NT2/D1 (cell line): ENCODE results near the gene UGT1A6.

Experiments
- DNase-seq: peaks from one replicate; pipeline ENCODE4 v3.0.0-alpha.2; 2011; ENCODE audit warnings: low read depth, low spot score
- H3K27me3 ChIP-seq: 2 replicates; pipeline ENCODE4 v1.6.0; 2011; ENCODE audit warnings: mild to moderate bottlenecking; ENCODE audit not compliant: insufficient read length, insufficient read depth
- H3K36me3 ChIP-seq: 2 replicates; pipeline ENCODE4 v1.6.1; 2011; ENCODE audit warnings: mild to moderate bottlenecking, low read length, mixed read lengths; ENCODE audit not compliant: insufficient read depth, insufficient read length
- H3K4me1 ChIP-seq: 2 replicates; pipeline ENCODE4 v1.5.1; 2011; ENCODE audit not compliant: insufficient read depth, insufficient read length
- H3K4me3 ChIP-seq: 2 replicates; pipeline ENCODE4 v1.5.1; 2011; ENCODE audit warnings: low read depth; ENCODE audit not compliant: insufficient read length
- H3K9ac ChIP-seq: 2 replicates; pipeline ENCODE4 v1.6.0; 2011; ENCODE audit warnings: low read depth; ENCODE audit not compliant: insufficient read length
- H3K9me3 ChIP-seq: 2 replicates; pipeline ENCODE4 v1.5.1; 2011; ENCODE audit warnings: mild to moderate bottlenecking, low read length; ENCODE audit not compliant: insufficient read depth
- SUZ12 ChIP-seq: IDR thresholded peaks from 2 replicates; pipeline ENCODE4 v1.6.1; 2011; ENCODE audit not compliant: insufficient read length, insufficient read depth; ENCODE audit errors: extremely low read depth
- YY1 ChIP-seq: IDR thresholded peaks from 2 replicates; pipeline ENCODE4 v1.6.1; 2011; ENCODE audit not compliant: insufficient read length, insufficient read depth
- ZNF274 ChIP-seq: IDR thresholded peaks from 2 replicates; pipeline ENCODE4 v1.6.1; 2011; ENCODE audit warnings: mild to moderate bottlenecking, low read depth, low read length

Gene UGT1A6

DNA sequence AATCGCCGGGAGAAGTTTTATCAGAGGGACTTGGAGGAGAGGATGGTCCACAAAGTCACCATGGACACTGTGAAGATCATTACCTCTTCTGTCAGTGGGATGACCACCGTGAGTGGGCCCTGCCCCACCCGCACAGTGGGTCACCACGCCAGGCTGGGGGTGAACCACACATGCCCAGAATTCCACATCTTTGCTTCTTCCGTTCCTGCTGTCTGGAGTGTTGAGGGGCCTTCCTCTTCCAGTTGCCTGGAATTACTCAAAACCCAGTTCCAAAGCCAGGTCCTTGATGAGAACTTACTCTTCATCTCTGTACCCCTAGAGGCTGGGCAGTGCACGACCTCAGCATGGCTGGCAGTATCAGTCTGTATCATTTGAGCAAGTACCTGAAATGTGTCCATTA lies 107.5 kb downstream of the UGT1A6 start:
- no peaks in the 10 kb centered on the region for H3K9me3 ChIP-seq
- H3K36me3 ChIP-seq: no peaks in the 10 kb centered on the region
- TF ChIP-seq ZNF274 (no peak), YY1 (no peak)
- peaks cover 4% of the 10 kb centered on the region for H3K27me3 ChIP-seq
- DNase-seq: no peak
- peaks cover 3% of the 10 kb centered on the region for H3K4me1 ChIP-seq
- no peak overlapping the region for H3K4me3 ChIP-seq
- no peak overlapping the region for H3K9ac ChIP-seq

- Histone ChIP-seq H3K36me3 (no peaks in the 10 kb centered on the region), H3K4me3 (no peak overlapping the region), H3K4me1 (peaks cover 3% of the 10 kb centered on the region), H3K27me3 (peaks cover 4% of the 10 kb centered on the region), H3K9me3 (no peaks in the 10 kb centered on the region; the same call in 1 of the 2 replicates), H3K9ac (no peak overlapping the region)
- DNase-seq: no peak
- TF ChIP-seq YY1: no peak
Observed at GRCh38 chr2:233801357-233802131, 108.9 kb downstream of the UGT1A6 start.

GRCh38 chr2:233802132-233802815 lies 109.6 kb downstream of the UGT1A6 start:
- Histone ChIP-seq H3K9ac (no peak overlapping the region), H3K36me3 (no peaks in the 10 kb centered on the region), H3K4me1 (peaks cover 3% of the 10 kb centered on the region), H3K9me3 (no peaks in the 10 kb centered on the region; the same call in 1 of the 2 replicates), H3K4me3 (no peak overlapping the region), H3K27me3 (peaks cover 4% of the 10 kb centered on the region)
- TF ChIP-seq YY1 (no peak), SUZ12 (no peak), ZNF274 (no peak)
- DNase-seq: no peak

GRCh38 chr2:233803292-233803911 lies 110.7 kb downstream of the UGT1A6 start:
- no peak overlapping the region for H3K9ac ChIP-seq
- peaks cover 4% of the 10 kb centered on the region for H3K27me3 ChIP-seq
- TF ChIP-seq YY1 (no peak), ZNF274 (no peak), SUZ12 (no peak)
- peaks cover 3% of the 10 kb centered on the region for H3K4me1 ChIP-seq
- H3K9me3 ChIP-seq: no peaks in the 10 kb centered on the region; the same call in 1 of the 2 replicates
- H3K36me3 ChIP-seq: no peaks in the 10 kb centered on the region
- no peak overlapping the region for H3K4me3 ChIP-seq
- DNase-seq: no peak

DNA sequence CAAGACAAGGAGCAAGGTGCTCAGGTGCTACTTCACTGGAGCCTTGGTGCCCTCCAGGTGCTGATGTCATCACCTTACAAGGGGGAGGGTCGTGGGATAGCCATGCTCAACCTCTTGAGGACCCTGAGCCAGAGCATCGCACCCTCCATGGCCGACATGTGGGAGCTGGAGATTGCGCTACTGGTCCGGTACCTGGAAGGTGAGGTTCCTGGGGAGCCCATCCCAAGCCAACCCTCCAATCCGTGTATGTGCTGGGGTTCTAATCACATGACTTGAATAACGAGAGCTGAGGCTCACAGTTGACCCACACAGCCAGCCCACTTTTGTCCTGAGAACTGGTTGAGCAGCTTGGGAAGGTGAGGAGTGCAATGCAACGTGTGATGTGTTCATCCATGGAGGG lies 111.3 kb downstream of the UGT1A6 start:
- no peak overlapping the region for H3K9ac ChIP-seq
- peaks cover 4% of the 10 kb centered on the region for H3K27me3 ChIP-seq
- no peak for TF ChIP-seq SUZ12
- TF ChIP-seq ZNF274: no peak
- no peak for TF ChIP-seq YY1
- no peak for DNase-seq
- no peaks in the 10 kb centered on the region for H3K36me3 ChIP-seq
- H3K9me3 ChIP-seq: no peaks in the 10 kb centered on the region; the same call in 1 of the 2 replicates
- no peak overlapping the region for H3K4me3 ChIP-seq
- H3K4me1 ChIP-seq: peaks cover 3% of the 10 kb centered on the region

DNA sequence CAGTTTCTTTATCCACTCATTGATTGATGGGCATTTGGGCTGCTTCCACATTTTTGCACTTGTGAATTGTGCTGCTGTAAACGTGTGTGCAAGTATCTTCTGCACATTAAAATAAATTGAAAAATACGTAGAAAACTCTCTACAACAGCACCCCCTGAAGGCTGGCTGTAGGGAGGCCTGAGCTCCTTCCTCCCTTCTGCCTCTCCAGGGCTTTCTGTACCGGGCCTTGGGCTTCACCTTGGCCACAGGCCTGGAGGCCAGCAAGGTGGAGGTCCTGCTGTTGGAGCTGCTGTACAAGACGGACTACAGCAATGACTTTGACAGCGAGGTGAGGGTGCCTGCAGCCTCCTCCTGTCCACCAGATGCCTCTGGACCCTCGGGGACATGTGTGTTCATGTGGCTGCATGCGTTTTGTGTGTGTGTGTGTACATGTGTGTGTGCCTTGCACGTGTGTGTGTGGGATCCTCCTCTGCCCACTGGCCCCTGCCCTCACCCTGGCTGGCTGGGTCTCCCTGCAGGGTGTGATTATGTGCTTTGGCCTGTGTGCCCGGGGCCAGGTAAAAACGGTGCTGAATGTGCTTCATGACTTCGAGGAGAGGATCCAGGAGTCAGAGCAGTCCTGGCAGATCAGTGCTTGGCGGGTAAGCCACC lies 114.7 kb downstream of the UGT1A6 start:
- no peak for DNase-seq
- H3K27me3 ChIP-seq: peaks cover 4% of the 10 kb centered on the region
- TF ChIP-seq ZNF274 (no peak), YY1 (no peak), SUZ12 (no peak)

More for the DNA sequence above, 114.7 kb downstream of the UGT1A6 start:
- H3K9ac ChIP-seq: no peak overlapping the region
- no peaks in the 10 kb centered on the region for H3K36me3 ChIP-seq
- H3K9me3 ChIP-seq: no peaks in the 10 kb centered on the region; the same call in 1 of the 2 replicates
- no peaks in the 10 kb centered on the region for H3K4me1 ChIP-seq
- no peak overlapping the region for H3K4me3 ChIP-seq
